Amniotic epithelial cell (primary cell): Measurements from ENCODE around the gene ANKRD44.
"Not testable (repeated sequence)": the region's sequence is repeated elsewhere in the genome, so short reads cannot be mapped to it uniquely, and the experiment has no call there.

Experiments used
- DNase-seq: peaks from one replicate; pipeline ENCODE4 v3.0.0-alpha.2; 2010; ENCODE audit warnings: low read depth

The ANKRD44 gene

DNA sequence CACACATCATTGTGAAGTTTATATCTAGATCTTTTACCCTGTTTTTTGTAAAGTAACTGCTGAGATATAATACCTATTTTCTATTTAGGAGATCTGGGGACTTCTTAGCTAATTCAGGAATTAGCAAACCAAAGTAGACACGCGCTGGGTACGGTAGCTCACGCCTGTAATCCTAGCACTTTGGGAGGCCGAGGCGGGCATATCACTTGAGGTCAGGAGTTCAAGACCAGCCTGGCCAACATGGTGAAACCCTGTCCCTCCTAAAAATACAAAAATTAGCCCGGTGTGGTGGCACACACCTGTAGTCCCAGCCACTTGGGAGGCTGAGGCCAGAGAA lies 23.0 kb downstream of the ANKRD44 start:
- not testable (repeated sequence) for DNase-seq

DNA sequence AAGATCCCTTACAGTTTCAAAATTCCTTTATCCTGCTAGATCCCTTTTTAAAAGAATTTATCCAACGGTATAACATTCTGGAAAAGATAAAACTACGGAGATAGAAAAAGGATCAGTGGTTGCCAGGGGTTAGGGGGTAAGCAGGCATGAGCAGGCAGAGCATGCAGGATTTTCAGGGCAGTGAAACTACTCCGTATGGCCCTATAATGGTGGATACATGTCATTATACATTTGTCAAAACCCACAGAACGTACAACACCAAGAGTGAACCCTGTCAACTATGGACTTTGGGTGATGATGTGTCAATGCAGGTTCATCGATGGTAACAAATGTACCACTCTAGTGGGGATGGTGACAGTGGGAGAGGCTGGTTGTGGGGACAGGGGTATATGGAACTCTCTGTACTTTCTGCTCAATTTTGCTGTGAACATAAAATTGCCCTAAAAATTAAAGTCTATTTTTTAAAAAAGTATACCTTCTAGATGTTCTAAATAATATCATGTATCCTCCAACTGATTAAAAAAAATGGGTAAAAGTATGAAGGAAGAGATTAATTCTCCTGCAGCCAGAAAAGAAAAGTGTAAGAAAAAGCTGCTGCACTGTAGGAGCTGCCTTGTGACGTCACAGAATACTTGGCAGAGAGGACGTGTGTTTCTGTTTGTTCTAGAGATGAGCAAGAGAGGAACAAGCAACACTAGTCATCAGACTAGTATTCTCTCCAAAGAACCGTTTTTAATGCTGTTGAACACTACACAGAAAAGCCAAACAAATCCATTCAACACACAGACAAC lies 23.6 kb downstream of the ANKRD44 start:
- DNase-seq, result peak; percentile 90

DNA sequence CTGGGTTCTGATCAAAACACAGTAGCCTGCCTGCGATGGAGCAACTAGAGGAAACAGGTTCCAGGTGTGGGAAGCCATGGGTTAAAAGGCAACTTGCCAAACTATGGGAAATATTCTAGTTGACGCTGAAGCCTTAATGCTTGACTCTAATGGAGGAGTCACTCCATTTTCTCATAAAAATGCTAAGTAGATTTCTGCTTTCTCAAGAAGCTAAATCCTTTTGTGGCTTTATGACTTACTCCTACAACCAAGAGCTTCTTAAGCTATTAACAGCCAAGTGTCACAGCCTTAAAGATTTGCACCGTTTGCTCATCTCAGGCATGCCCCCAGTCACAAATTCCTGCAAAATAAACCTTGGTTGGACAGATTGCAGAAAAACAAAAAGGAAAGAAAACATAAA lies 25.2 kb downstream of the ANKRD44 start:
- no peak for DNase-seq

DNA sequence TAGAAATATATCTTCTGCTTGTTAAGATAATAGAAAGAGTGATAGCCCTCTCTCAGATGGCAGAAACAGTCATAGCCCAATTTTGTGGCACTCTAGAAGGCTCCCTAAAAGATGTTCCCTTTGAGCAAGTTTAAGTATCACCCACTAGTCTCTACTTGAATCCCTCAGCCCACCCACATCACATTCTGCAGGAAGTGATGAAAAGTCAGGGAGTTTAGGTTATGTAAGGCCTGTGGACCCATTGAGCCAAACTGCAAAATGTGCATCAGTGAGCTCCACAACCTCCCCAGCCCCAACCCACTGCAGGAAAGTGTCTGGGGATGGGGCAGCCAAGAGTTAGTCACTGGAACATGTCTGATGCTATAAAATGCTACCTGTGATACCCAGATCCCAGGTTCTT lies 25.6 kb downstream of the ANKRD44 start:
- DNase-seq, result no peak

DNA sequence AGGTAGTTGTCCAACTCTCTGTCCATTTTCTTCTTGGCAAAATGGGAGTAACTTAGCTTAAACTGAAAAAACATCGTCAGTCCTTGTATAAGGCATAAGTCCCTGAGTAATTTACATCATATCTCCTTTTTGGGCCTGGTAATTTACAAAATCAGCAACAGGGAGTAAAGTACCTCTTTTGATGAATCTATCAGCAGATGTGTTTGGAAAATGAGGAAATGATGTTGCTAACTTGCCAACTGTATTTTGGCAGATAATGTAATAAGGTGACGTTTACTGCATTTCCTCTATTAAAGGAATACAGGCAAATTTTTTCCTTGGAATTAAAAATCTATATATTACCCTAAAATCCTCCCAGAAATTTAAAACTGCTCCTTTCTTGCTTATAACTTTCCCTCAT lies 29.2 kb downstream of the ANKRD44 start:
- DNase-seq, result no peak

DNA sequence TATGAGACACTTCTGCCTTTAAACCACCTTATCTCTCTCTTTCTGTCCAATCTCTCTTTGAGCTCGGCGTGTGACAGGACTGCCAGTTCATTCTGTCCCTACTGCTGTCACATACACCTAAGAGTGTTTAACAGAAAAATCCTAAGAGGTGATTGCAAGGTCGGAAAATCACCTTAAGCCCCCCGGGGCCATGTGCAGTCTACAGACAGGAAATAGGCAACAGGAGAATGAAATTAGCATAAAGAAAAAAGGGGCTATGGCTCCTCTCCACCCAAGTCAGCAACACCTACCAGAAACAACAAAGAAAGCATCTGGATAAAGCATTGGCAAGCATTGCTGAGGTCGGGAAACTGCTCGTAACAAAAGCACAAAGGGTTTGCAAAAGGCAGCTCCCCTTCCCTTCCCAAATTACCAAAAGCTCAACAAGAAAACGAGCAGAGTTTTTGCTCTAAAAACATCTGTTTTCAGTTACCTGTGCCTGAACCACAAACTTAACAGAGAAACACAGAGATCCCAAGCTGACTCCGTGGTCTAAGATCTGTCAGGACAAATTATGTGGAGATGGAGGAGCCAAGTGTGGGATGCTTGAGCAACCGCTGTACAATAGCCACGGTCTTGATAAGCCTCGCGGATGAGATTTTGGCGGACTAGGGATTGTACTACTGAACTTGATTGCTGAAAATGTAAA lies 30.4 kb downstream of the ANKRD44 start:
- peak; percentile 55 for DNase-seq

DNA sequence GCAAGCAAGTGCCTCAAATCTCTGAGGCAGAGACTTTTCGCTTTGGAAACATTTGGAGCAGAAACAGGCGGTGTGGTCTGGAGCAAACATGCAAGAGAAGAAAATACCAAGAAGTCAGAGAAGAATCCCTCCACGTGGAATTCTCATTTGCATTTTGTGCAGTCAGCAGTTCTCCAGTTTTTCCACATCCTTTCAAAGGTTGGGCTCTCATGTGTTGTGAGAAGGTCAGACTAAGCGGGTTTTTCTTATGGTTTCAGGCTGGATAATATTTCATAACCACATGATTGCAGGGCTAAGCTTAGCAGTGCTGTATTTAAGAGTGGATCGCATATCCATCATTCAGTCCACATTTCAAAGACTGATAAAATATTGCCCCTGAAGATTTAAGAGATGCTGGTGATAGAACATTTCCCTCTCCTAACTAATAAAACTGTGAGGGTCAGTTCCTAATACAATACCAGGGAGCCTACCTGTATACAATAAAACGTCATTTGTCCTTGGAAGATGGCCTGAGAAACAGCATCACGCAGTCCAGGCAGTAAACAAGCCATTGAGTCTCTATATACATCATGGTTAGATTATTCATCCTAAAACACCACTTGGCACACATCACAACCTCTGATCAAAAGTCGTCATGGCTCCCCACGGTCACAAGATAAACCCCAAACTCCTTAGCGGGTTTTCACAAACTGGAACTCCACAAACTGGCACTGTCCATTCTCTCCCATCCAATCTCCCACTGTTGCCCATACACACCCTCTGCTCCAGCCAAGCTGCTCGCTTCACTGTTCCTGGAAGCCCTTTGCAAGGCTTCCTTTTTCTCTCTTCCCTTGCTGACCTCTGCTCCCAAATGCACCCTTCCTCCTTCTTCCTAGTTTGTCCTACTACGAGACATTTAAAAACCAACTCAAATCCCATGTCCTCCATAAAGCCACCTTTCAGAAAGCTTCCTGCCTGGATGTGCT lies 31.5 kb downstream of the ANKRD44 start:
- DNase-seq, result peak; percentile 8

DNA sequence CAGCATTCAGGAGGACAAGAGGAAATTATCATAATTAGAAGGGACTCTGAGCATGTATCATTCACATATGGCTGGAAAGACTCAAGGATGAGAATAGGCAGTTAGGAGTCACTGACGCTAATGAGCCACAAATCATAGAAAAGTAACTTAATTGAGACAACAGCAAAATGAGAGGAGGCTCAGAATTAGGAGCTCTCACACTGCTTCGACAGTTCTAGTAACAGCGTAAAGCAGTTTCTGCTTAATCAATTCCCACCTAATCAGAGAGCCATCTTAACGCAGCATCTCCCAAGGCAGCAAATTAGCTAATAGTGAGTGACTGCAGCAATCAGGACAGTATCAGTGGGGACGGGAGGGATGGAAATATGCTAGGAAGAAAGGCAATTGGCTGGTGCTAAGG lies 32.8 kb downstream of the ANKRD44 start:
- no peak for DNase-seq

DNA sequence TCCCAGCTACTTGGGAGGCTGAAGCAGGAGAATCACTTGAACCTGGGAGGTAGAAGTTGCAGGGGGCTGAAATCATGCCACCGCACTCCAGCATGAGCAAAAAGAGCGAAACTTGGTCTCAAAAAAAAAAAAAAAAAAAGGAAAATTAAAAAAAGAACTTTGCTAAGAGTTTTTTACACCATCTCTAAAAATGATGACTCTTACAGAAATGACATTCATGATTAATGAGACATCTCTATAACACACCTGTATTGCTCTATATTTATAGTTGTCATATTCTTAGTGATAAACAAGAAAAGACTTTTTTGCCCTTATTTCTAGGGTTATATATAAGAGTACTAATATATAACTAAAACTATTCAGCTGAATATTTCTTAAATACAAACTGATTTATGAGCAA lies 34.4 kb downstream of the ANKRD44 start:
- DNase-seq, result no peak

DNA sequence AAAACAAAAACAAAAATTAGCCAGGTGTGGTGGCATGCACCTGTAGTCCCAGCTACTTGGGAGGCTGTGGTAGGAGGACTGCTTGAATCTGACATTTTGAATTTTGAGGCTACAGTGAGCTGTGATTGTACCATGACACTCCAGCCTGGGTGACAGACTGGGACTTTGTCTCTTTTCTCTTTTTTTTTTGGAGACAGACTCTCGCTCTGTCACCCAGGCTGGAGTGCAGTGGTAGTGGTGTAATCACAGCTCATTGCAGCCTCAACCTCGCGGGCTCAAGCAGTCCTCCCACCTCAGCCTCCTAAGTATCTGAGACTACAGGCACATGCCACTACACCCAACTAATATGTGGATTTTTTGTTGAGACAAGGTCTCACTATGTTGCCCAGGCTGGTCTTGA lies 35.6 kb downstream of the ANKRD44 start:
- no peak for DNase-seq

DNA sequence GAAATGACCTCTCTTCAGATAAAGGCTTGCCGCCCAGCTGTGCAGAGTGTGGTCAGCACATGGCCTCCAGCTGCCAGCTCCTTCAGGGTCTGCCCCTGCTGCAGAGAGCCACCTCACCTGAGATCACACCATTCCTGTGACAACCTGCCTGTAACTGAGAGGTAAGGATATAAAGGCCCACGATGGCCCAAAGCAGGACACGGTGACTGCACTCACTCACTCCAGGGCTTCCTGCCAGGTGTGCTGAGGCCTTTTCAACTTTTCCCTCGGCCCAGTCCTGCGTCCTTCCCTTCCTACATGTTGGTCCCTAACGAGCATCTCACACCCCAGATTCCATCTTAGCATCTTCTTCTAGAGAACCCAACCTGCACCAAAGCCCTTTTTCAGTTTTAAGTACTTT lies 36.2 kb downstream of the ANKRD44 start:
- no peak for DNase-seq

DNA sequence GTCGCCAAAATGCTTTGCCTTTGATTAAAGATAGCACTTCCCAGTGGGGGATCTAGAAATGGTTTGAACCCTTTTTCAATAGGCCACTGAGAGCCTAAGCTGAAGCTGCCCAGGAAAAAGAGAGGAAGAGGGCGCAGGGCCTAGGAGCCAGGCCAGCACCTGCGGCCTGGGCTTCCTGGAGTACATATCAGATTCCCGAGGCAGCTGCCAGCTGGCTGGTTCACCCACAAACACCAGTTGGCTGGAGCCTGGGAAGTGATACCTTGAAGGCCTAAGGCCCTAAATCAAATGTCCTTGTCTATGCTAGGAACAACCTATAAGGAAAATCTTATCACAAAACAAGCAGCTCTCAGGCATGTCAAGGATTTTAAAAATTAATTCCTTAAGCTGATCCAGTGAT lies 37.1 kb downstream of the ANKRD44 start:
- no peak for DNase-seq

DNA sequence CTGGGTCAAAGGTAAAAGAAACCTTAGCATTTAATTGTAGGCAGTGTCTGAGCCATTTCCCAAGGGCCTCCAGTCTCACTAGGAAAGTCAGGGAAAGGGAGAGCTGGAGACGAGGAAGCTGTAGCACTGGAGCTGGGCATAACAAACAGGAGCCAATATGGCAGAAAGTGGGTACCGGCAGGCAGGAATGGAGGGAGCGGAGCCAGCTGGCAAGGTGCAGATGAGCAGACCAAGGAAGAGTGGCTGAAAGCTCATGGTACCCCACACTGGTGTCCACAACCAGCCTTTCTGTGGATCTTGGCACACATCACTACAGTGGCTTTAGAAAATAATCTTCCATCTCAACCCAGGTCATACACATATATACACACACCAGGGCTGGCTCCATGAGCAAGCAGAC lies 40.0 kb downstream of the ANKRD44 start:
- DNase-seq, result no peak

DNA sequence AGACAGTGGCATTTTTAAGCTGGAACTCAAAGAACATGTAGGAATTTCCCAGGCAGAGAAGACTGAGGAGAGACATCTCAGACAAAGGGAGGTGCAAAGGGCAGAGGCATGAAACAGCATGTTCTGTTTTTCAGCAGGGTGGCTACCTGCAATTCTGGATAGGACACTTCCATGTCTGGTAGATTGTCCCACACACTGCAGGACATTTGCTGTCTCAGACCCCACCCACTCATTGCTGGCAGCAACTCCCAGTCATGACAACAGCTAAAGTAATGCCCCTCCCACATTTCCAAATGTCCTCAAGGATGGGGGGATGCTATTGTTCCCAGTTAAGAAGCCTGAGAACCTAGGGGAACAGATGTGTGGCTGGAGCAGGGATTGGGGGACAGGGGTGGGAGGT lies 40.8 kb downstream of the ANKRD44 start:
- DNase-seq, result no peak

DNA sequence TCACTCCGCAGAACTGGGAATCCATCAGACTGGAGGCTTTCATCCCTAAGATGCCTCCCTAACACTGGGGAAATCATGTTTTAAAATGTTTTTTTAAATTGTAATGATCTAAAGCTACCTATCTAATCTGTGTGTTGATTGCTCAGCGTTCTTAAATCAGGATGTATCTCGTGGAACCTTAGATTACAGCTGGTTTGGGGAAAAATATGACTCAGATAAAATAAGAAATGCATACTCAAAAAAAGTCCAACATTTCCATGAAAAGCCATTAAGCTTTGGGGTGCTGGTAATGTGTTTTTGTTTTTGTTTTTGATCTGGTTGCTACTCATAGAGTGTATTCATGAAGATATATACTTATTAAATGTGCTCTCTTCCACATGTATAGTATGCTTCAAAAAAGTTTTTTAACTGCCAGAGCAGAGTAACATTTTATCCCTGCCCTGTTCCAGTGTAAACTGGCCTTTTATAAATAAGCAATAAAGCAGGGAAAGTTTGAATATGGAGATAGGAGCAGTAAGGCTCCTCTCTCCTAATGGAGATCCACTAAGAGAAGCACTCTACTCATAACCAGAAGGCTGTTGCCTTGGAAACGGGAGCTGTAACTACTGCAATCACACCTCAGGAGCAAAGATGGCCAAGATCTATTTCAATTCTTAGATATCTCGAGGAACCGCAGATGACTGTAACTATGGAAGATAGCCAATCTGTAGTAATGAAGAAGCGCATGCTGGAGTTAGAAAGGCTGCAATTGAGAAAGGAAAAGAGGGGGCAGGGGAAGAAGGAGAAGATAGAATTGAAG lies 41.6 kb downstream of the ANKRD44 start:
- DNase-seq, result peak; percentile 83

DNA sequence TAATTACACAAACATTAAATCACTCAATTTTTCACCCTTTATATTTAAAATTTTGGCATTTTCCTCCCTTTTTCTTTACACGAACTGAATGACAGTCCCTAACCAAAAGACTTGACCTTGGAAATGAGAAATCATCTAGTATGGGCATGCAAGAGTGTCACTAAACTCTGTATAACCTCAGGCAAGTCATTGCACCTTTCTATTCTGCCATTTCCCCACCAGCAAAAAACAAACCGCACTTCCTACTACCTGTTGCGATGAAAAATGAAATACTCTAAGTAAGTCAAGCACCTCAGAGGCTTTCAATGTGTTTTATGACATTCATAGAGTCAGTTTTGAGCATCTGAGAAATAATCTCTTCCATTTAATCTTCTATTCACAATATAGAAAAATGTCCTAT lies 44.1 kb downstream of the ANKRD44 start:
- DNase-seq, result no peak

DNA sequence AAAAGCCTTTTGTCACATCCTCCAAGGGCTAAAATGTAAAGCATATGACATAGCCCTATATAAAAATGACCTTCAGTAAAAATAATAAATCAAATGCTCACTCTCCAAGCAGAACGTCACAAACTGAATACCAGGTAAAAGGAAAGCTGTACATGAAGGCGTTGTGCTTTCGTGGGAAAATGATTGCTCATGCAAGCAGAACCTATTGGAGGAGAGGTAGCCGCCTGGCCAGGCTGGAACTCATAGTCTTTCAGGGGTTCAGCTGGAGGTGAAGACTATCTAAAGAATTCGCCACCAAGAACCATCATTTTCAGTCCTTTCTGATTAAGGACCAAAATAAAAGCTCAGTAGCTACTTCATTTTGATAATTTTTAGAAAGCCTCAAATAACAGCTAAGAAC lies 44.7 kb downstream of the ANKRD44 start:
- no peak for DNase-seq

DNA sequence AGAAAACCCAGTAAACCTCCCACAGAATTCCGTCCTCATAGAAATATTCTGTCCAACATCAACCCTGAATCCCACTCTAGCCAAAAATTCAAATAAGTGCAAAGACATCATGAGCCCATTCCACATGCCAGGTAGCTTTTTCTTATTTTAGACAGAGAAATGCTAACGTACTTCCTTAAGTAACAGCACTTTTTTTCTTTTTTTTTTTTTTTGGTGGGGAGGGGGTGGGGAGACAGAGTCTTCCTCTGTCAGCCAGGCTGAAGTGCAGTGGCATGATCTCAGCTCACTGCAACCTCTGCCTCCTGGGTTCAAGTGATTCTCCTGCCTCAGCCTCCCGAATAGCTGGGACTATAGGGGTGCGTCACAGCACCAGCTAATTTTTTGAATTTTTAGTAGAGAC lies 45.5 kb downstream of the ANKRD44 start:
- no peak for DNase-seq

DNA sequence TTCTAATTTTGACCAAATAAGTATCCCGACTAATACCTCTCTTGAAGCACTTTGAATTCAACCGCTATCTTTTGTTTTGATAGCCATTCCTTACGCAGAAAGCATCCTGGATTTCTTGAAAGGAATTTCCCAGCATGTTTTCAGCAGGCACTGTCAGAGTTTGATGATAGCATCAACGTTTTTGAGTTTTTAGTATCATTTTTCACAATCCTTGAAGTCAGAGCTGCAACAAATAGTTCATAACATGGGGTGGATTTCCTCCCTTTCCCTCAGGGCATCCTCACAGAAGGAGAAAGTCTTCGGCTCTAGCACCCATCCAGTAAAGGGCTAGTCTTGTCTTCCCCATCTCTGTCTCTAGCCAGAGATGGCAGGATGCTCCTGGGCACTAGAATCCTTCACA lies 46.2 kb downstream of the ANKRD44 start:
- DNase-seq, result peak; percentile 21

DNA sequence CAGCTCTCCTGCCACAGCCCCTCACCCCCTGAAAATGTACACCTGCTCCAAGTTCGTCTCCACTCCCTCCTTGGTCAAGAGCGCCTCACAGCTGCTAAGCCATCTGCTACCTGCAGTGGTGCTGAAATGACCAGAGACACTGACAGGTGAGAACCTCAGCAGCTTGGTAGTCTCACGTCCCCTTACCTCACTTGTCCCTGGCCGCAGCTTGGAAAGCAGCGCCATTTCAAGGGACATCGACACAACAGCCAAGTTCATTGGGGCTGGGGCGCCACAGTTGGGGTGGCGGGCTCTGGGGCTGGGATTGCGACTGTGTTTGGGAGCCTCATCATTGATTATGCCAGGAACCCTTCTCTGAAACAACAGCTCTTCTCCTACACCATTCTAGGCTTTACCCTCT lies 47.5 kb downstream of the ANKRD44 start:
- no peak for DNase-seq

DNA sequence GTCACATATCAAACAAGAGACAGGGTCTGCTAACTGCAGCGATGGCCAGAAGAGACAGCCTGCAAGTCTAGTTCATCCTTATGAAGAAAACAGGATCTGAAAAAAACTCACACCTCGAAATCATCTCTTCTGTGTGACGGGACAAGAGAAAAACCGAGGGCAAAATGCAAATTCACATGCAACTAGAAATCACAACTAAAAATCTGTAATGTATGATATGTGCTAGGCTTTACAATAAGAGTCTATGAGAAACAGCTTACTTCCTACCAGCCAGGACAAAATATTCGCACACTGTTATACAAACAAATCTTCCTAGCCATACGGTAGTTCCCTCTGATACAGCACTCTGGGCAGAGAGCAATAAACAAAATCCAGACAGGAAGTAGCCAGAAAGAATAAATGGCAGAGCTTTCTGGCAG lies 48.8 kb downstream of the ANKRD44 start:
- DNase-seq, result no peak

DNA sequence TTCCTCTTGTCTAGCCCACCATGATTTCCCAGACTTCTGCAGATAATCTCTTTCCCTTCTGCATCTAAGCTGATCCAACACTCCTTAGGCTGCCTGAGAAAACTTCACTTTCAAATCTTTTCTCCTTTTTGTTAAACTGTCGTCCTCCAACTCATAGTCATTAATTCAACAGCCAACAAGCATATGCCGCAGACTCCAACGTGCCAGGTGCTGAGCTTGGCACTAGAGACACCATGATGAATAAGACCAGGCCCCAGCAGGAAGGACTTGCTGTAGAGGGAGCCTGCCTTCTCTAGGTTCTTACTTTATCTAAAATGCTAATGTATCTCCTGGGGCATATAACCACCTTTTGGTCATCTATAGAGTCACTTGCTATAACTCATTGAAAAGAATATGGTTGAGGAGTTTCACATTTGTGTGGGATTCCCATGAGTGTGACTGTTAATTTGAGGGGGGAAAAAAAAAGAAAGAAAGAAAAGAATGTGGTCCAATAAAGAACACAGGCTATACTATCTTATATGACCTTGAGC lies 51.0 kb downstream of the ANKRD44 start:
- no peak for DNase-seq
